ENCODE data around the gene MRPS27. TPM values are rescaled to one million over a fixed set of nuclear protein-coding genes. Genes with fewer than 3 reads are reported as not detected.

Gene MRPS27
- total RNA-seq, 1 donor from 2014 or later, result 37.0 TPM

DNA sequence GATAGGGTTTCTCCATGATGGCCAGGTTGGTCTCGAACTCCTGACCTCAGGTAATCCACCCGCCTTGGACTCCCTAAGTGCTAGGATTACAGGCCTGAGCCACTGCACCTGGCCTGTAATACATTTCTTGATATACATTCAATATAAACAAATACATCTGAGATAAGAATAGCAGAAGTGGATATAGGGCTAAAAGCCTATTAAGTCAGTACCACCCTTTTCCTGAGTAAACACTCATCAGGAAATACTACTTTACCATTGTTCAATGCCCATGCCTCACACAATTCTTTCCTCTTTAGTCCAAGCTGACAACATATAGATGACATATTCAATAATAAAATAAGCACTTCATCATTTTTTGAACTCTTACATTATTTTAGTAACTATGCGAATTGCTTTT is 64.8 kb downstream of the MRPS27 start:
- H4K20me1 ChIP-seq (ENCODE audit: insufficient read depth, low read length), result no peaks in the 10 kb centered on the region
- no peak overlapping the region for H3K4me3 ChIP-seq (ENCODE audit: insufficient read depth, low read depth, low read length)
- no peak overlapping the region for H3K4me2 ChIP-seq (ENCODE audit: low read length)
- H3K9me3 ChIP-seq (ENCODE audit: insufficient read depth, low read depth, low read length), result no peaks in the 10 kb centered on the region
- no peaks in the 10 kb centered on the region for H3K27me3 ChIP-seq (ENCODE audit: insufficient read depth, low read length)
- peaks cover 11% of the 10 kb centered on the region for H3K79me2 ChIP-seq (ENCODE audit: insufficient read depth, low read length)
- no peak for DNase-seq (ENCODE audit: low read depth)
- Mint-ChIP-seq H3K36me3 (ENCODE audit: low read depth, unreplicated experiment) (no peaks in the 10 kb centered on the region), H3K9me3 (ENCODE audit: unreplicated experiment) (no peaks in the 10 kb centered on the region), H3K4me3 (ENCODE audit: unreplicated experiment) (no peak overlapping the region), H3K27ac (ENCODE audit: unreplicated experiment) (no peak overlapping the region), H3K27me3 (ENCODE audit: low read depth, unreplicated experiment) (no peaks in the 10 kb centered on the region), H3K4me1 (ENCODE audit: low read depth, unreplicated experiment) (peaks cover 17% of the 10 kb centered on the region)
- no peak overlapping the region for H3K9ac ChIP-seq (ENCODE audit: low read length)
- no peak overlapping the region for H3K27ac ChIP-seq (ENCODE audit: low read depth, low read length)
- H3K36me3 ChIP-seq (ENCODE audit: insufficient read depth, low read length), result no peaks in the 10 kb centered on the region
- peaks cover 7% of the 10 kb centered on the region for H3K4me1 ChIP-seq (ENCODE audit: insufficient read depth, low read length)
- TF ChIP-seq EZH2 (IDR thresholded peaks at IDR 0.05; ENCODE audit: insufficient read depth, low read length), result no peak
- TF ChIP-seq, protein P1, sequence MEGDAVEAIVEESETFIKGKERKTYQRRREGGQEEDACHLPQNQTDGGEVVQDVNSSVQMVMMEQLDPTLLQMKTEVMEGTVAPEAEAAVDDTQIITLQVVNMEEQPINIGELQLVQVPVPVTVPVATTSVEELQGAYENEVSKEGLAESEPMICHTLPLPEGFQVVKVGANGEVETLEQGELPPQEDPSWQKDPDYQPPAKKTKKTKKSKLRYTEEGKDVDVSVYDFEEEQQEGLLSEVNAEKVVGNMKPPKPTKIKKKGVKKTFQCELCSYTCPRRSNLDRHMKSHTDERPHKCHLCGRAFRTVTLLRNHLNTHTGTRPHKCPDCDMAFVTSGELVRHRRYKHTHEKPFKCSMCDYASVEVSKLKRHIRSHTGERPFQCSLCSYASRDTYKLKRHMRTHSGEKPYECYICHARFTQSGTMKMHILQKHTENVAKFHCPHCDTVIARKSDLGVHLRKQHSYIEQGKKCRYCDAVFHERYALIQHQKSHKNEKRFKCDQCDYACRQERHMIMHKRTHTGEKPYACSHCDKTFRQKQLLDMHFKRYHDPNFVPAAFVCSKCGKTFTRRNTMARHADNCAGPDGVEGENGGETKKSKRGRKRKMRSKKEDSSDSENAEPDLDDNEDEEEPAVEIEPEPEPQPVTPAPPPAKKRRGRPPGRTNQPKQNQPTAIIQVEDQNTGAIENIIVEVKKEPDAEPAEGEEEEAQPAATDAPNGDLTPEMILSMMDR (IDR thresholded peaks at IDR 0.05; ENCODE audit: insufficient read depth, low read depth, low read length), result no peak
- FAIRE-seq, result no peak
- H2AFZ ChIP-seq (ENCODE audit: low read depth, low read length), result no peak overlapping the region

DNA sequence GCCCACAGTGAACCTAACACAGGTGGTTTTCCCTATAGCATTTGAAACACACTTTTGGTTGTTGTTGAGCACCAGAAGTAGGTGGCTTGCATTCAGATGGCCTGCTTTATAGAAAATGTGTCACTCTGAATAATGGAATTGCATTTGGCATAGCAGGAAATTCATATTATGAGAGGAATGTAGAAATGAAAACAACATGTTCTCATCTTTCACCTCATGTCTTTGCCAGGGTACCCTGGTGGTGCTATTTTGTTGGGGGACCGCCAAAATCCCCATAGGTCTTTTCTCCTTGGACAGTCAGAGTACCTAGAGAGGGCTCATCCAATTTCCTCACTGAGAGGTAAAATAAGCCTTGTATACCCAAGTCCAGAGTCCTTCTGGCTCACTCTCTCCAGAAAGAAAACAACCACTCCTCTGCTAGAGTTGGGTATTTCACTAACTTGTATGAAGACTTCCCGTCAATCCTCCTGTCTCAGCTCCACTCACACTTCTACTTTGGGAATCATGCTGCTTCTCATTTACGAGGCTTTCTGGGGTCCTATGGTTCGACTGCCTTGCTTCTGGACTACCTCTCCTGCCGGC is 67.4 kb downstream of the MRPS27 start:
- peak; percentile 52 for FAIRE-seq
- no peak overlapping the region for H3K4me3 Mint-ChIP-seq (ENCODE audit: unreplicated experiment)
- H3K79me2 ChIP-seq (ENCODE audit: insufficient read depth, low read length), result peaks cover 13% of the 10 kb centered on the region

DNA sequence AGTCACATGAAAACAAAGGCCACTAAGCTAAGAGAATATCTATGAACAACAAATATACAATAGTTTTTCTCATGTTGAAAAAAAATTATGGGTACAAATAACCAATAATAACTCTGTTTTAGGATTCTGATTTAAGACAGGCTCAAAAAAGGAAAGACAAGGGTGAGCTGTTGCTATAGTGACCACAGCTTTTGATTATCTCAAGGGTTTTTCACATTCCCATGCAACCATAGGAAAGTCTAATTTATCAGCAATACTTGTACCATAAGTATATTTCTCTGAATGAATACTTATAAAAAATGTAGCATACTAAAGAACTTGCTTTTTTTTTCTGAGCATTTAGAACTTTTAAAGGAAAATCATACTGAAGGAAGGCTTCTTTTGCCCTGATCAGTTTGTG is 68.0 kb downstream of the MRPS27 start:
- peaks cover 30% of the 10 kb centered on the region for H3K4me1 ChIP-seq (ENCODE audit: insufficient read depth, low read length)

More for the DNA sequence above, 67.4 kb downstream of the MRPS27 start:
- Mint-ChIP-seq H3K27me3 (ENCODE audit: low read depth, unreplicated experiment) (no peaks in the 10 kb centered on the region), H3K27ac (ENCODE audit: unreplicated experiment) (no peak overlapping the region), H3K4me1 (ENCODE audit: low read depth, unreplicated experiment) (peaks cover 29% of the 10 kb centered on the region), H3K9me3 (ENCODE audit: unreplicated experiment) (no peaks in the 10 kb centered on the region), H3K36me3 (ENCODE audit: low read depth, unreplicated experiment) (no peaks in the 10 kb centered on the region)
- Histone ChIP-seq H3K4me2 (ENCODE audit: low read length) (peak overlapping the region; percentile 33), H3K4me3 (ENCODE audit: insufficient read depth, low read depth, low read length) (no peak overlapping the region), H3K4me1 (ENCODE audit: insufficient read depth, low read length) (peaks cover 23% of the 10 kb centered on the region), H2AFZ (ENCODE audit: low read depth, low read length) (no peak overlapping the region), H3K9ac (ENCODE audit: low read length) (no peak overlapping the region), H3K36me3 (ENCODE audit: insufficient read depth, low read length) (no peaks in the 10 kb centered on the region), H4K20me1 (ENCODE audit: insufficient read depth, low read length) (no peaks in the 10 kb centered on the region), H3K9me3 (ENCODE audit: insufficient read depth, low read depth, low read length) (no peaks in the 10 kb centered on the region), H3K27ac (ENCODE audit: low read depth, low read length) (peak overlapping the region; percentile 12), H3K27me3 (ENCODE audit: insufficient read depth, low read length) (no peaks in the 10 kb centered on the region)
- TF ChIP-seq EZH2 (IDR thresholded peaks at IDR 0.05; ENCODE audit: insufficient read depth, low read length), result no peak
- DNase-seq (ENCODE audit: low read depth), result no peak

More for the DNA sequence above, 68.0 kb downstream of the MRPS27 start:
- no peak overlapping the region for H3K27ac ChIP-seq (ENCODE audit: low read depth, low read length)
- H3K4me3 Mint-ChIP-seq (ENCODE audit: unreplicated experiment), result no peak overlapping the region
- H3K4me1 Mint-ChIP-seq (ENCODE audit: low read depth, unreplicated experiment), result peaks cover 34% of the 10 kb centered on the region
- H2AFZ ChIP-seq (ENCODE audit: low read depth, low read length), result no peak overlapping the region
- no peaks in the 10 kb centered on the region for H3K36me3 Mint-ChIP-seq (ENCODE audit: low read depth, unreplicated experiment)
- H3K4me2 ChIP-seq (ENCODE audit: low read length), result no peak overlapping the region
- H3K9ac ChIP-seq (ENCODE audit: low read length), result no peak overlapping the region
- H3K27me3 ChIP-seq (ENCODE audit: insufficient read depth, low read length), result no peaks in the 10 kb centered on the region
- no peak for DNase-seq (ENCODE audit: low read depth)
- H3K9me3 Mint-ChIP-seq (ENCODE audit: unreplicated experiment), result no peaks in the 10 kb centered on the region
- H3K9me3 ChIP-seq (ENCODE audit: insufficient read depth, low read depth, low read length), result no peaks in the 10 kb centered on the region
- TF ChIP-seq, protein P1 (IDR thresholded peaks at IDR 0.05; ENCODE audit: insufficient read depth, low read depth, low read length), result no peak
- TF ChIP-seq EZH2 (IDR thresholded peaks at IDR 0.05; ENCODE audit: insufficient read depth, low read length), result no peak
- no peaks in the 10 kb centered on the region for H3K36me3 ChIP-seq (ENCODE audit: insufficient read depth, low read length)
- H3K79me2 ChIP-seq (ENCODE audit: insufficient read depth, low read length), result peaks cover 13% of the 10 kb centered on the region
- no peaks in the 10 kb centered on the region for H3K27me3 Mint-ChIP-seq (ENCODE audit: low read depth, unreplicated experiment)
- FAIRE-seq, result no peak
- H4K20me1 ChIP-seq (ENCODE audit: insufficient read depth, low read length), result no peaks in the 10 kb centered on the region
- H3K4me3 ChIP-seq (ENCODE audit: insufficient read depth, low read depth, low read length), result no peak overlapping the region
- no peak overlapping the region for H3K27ac Mint-ChIP-seq (ENCODE audit: unreplicated experiment)
